Middle frontal gyrus (tissue), 1 donor: ENCODE results near the gene SIN3B.
"Not testable (repeated sequence)": the region's sequence is repeated elsewhere in the genome, so short reads cannot be mapped to it uniquely, and the experiment has no call there.

Experiments
- DNase-seq: peaks from one replicate; pipeline ENCODE4 v3.0.0-alpha.2; 2015; ENCODE audit warnings: low spot score; ENCODE audit errors: extremely low spot score

Gene SIN3B

GRCh38 chr19:16829010-16829821, at the start of gene SIN3B:
SIN3B (plus strand) TSS chr19:16829398; CDS start chr19:16829421, 23 bp downstream.
- DNase-seq: peak; percentile 83

DNA sequence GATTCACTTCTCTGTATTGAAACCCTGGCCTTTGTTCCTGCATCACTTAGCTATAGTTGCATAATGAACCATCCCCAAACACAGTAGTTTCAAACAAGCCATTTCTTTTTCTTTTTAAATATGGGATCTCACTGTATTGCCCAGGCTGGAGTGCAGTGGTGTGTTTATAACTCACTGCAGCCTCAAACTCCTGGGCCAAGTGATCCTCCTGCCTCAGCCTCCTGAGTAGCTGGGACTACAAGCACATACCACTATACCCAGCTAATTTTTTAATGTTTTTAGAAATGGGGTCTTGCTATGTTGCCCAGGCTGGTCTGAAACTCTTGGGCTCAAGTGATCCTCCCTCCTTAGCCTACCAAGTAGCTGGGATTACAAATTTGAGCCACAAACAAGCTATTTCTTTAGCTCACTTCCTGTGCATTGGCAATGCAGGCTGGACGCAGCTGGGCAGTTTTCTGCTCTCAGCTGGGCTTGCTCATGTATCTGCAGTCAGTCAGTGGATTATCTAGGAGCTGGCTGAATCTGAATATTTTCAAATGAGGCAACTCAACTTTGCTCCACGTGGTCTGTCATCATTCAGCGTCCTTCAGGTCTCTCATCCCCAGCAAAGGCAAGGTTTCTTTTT, 49.5 kb upstream of the SIN3B start:
- DNase-seq: no peak

DNA sequence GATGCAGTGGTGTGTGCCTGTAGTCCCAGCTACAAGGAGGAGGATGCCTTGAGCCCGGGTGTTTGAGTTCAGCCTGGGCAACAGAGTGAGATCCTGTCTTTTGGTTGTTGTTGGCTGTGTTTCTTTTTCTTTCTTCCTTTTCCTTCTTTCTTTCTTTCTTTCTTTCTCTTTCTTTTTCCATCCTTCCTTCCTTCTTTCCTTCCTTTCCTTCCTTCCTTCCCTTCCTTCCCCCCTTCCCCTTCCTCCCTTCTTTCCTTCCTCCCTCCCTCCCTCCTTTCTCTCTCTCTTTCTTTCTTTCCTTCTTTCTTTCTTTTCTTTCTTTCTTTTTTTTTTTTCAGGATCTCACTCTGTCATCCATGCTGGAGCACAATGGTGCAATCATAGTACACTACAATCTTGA, 46.5 kb upstream of the SIN3B start:
- no peak for DNase-seq

DNA sequence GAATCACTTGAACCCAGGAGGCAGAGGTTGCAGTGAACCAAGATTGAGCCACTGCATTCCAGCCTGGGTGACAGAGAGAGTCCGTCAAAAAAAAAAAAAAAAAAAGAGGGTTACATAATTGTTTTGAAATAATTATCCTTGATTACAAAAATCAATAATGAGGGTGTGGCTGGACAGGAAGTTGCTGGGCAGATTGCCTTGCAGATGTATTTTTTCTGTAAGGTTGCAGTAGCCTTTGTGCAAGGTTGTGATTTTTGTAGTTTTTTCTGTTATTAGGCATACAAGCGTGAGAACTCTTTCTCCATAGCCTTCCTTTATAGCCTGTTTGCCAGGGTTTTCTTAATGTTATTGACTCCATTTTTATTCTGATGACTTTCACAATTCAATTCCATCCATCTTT, 40.7 kb upstream of the SIN3B start:
- no peak for DNase-seq

DNA sequence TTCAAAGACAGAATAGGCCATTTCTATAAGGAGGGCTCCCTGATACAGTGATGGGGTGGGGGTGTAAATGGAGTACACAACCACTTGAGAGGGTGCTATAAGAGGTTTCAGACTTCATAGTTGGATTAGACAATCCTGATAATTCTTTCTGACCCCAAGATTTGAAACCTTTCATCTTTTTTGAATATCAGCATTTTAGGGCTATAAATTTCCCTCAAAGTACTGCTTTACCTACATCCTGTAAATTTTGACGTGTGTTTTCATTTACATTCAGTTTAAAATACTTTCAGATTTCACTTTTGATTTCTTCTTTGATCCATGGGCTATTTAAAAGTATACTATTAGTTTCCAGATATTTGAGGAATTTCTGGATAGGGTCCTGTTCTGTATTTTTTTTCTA, 40.0 kb upstream of the SIN3B start:
- no peak for DNase-seq

- DNase-seq: no peak
Observed at GRCh38 chr19:16790051-16790450, 39.1 kb upstream of the SIN3B start.

DNA sequence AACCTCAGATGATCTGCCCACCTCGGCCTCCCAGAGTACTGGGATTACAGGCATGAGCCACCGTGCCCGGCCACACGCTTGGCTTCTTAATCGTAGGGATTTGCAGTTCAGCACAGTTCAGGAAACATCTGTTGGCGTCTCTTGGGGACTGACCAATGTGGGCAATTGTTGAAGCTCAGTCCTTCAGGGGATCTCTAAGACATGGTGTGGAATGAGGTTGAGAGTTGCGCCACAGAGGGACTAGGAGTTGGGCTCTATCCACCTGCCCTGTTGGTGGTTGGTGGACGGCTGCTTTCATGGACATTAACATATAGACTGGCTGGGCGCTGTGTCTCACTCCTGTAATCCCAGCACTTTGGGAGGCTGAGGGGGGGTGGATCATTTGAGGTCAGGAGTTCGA, 37.3 kb upstream of the SIN3B start:
- DNase-seq: no peak

GRCh38 chr19:16794456-16795441, 34.4 kb upstream of the SIN3B start:
- no peak for DNase-seq

GRCh38 chr19:16795731-16796130, 33.5 kb upstream of the SIN3B start:
- DNase-seq: no peak

DNA sequence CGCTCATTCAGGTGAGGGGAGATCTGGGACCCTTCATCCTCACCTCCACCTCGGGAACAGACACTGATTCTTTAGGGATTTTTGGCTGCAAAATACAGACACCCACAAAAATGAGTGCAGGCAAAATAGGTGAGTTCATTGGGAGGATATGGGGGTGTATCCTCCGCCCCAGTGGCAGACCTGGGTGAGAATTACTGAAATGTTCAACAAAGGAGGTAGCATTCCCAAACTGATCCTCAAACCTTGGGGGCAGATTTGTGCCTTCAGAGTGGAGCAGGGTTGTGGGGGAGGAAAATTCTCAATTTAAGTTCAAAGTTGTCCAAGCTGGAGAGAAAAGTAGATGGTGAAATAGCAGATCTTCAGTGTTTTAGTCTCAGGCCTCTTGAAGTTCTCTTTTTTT, 31.3 kb upstream of the SIN3B start:
- DNase-seq: no peak

- not testable (repeated sequence) for DNase-seq
Observed at GRCh38 chr19:16798326-16798725, 30.9 kb upstream of the SIN3B start.

GRCh38 chr19:16799740-16800139, 29.5 kb upstream of the SIN3B start:
- DNase-seq: no peak

DNA sequence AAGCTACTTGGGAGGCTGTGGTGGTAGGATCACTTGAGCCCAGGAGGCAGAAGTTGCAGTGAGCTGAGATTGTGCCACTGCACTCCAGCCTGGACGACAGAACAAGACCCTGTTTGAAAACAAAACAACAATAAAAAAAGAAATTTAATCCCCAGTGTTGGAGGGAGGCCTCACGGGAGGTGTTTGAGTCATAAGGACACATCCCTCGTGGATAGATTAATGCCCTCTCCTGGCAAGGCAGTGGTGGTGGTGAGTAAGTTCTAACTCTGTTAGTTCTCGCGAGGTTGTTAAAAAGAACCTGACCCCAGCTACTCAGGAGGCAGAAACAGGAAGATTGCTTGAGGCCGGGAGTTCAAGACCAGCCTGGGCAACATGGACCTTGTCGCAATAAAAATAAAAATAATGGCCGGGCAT, 27.6 kb upstream of the SIN3B start:
- DNase-seq: no peak

- no peak for DNase-seq
Observed at GRCh38 chr19:16804176-16804575, 25.0 kb upstream of the SIN3B start.

DNA sequence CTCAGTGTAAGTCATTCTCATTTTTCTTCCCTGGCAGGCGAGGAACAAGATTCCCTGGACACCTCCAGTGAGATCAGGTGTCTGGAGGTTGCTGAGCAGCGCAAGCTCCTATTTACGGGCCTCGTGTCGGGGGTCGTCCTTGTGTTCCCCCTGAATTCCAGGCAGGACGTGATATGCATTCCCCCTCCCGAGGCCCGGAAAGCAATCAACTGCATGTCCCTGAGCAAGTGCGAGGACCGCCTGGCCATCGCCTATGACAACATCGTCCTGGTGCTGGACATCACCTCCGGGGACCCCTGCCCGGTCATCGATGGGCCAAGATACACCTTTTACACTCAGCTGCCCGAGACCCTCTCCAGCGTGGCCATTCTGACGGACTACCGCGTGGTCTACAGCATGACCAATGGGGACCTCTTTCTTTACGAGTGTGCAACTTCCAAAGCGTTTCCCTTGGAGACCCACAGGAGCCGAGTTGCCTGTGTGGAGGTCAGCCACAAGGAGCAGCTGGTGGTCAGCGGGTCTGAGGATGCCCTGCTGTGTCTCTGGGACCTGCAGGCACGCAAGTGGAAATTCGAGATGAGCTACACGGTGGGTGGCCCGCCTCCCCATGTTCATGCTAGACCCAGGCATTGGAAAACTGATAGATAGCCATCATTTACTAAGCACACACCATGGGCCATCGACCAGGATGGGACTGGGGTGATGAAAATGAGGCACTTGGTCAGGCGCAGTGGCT, 21.5 kb upstream of the SIN3B start:
- no peak for DNase-seq

GRCh38 chr19:16814526-16815100, 14.6 kb upstream of the SIN3B start:
- DNase-seq: no peak

DNA sequence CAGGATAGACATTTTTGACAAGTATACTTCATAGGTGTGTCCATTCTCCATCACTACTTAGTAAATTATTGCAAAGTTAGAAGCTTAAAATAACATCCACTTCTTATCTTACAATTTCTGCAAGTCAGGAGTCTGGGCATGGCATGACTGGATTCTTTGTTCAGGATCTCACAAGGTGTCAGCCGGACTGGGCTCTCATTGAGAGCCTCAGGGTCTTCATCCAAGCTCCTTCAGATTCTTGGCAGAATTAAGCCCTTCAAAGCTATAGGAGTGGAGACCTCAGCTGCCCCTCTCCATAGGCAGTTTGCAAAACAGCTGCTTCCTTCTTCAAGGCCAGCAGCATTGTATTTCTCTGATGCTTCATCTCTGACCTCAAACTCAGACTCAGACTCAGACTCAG, 9.1 kb upstream of the SIN3B start:
- DNase-seq: no peak

DNA sequence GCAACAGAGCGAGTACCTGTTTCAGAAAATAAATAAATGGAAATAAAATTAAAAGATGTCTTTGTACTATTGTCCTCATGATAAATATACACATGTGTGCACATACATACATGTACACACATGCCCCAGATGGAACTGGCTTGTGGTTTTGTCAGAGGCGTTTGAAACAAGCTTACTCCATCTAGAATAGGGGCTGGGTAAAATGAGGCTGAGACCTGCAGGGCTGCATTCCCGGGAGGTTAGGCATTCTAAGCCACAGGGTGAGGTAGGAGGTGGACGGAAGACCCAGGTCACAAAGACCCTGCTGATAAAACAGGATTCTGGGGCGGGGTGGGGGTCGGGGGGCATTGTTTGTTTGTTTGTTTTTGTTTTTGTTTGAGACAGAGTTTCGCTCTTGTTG, 8.1 kb upstream of the SIN3B start:
- DNase-seq: no peak

GRCh38 chr19:16822648-16823047, 6.5 kb upstream of the SIN3B start:
- no peak for DNase-seq

DNA sequence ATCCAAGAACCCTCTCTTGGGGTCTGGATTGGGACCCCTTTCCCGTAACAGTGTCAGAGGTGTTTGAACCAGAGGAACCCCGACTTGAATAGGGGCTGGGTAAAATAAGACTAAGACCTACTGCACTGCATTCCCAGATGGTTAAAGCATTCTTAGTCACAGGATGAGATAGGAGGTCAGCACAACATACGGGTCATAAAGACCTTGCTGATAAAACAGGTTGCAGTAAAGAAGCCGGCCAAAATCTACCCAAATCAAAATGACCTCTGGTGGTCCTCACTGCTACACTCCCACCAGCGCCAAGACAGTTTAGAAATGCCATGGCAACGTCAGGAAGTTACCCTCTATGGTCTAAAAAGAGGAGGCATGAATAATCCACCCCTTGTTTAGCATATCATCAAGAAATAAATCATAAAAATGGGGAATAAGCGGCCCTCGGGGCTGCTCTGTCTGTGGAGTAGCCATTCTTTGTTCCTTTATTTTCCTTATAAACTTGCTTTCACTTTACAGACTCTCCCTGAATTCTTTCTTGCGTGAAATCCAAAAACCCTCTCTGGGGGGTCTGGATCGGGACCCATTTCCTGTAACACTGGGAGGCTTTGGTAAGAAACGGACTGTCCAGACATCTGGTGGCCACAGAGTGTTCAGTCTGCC, 4.4 kb upstream of the SIN3B start:
- no peak for DNase-seq
